Hematopoietic multipotent progenitor cell (in vitro differentiated cells): ENCODE data around the gene OPRL1. TPM values are rescaled to one million over a fixed set of nuclear protein-coding genes. Genes with fewer than 3 reads are reported as not detected.

Source experiments
- DNase-seq, 3 donors: peaks; one replicate each; pipeline ENCODE4 v3.0.0-alpha.2; 2011 to 2015; ENCODE audit warnings: low read depth in 2 of 3, low spot score in 2 of 3
- total RNA-seq: library from RNA; depleted of rRNA; stranded (reverse); fragments of >200 nt; gene quantifications from one replicate; pipeline ENCODE4 v1.2.3, GENCODE V29; 2012

Gene OPRL1
- total RNA-seq, 1 donor = 10.5 TPM

- no peak for DNase-seq
These were observed 58.5 kb downstream of the OPRL1 start for GRCh38 chr20:64138276-64138815.

GRCh38 chr20:64139199-64140060 lies 59.5 kb downstream of the OPRL1 start:
- no peak for DNase-seq

- DNase-seq = no peak
These were observed 60.4 kb downstream of the OPRL1 start for GRCh38 chr20:64140061-64140931.

- DNase-seq = no peak
These were observed 61.1 kb downstream of the OPRL1 start for GRCh38 chr20:64140956-64141355.

- DNase-seq = no peak
These were observed 62.7 kb downstream of the OPRL1 start for GRCh38 chr20:64142590-64142989.

- DNase-seq = no peak
These were observed 63.3 kb downstream of the OPRL1 start for GRCh38 chr20:64143018-64143801.

- DNase-seq = no peak
These were observed 64.4 kb downstream of the OPRL1 start for GRCh38 chr20:64144144-64144912.

- no peak for DNase-seq
These were observed 65.8 kb downstream of the OPRL1 start for GRCh38 chr20:64145458-64146300.

GRCh38 chr20:64146301-64146935 lies 66.5 kb downstream of the OPRL1 start:
- no peak for DNase-seq

- DNase-seq = no peak
These were observed 67.1 kb downstream of the OPRL1 start for GRCh38 chr20:64146936-64147477.

- DNase-seq = no peak
These were observed 68.7 kb downstream of the OPRL1 start for GRCh38 chr20:64148581-64148980.

GRCh38 chr20:64149141-64149540 lies 69.3 kb downstream of the OPRL1 start:
- no peak for DNase-seq

GRCh38 chr20:64149809-64150560 lies 70.1 kb downstream of the OPRL1 start:
- DNase-seq = no peak
